Lung (tissue), 12 donors: ENCODE measurements around the gene P3H3. TPM values are rescaled to one million over a fixed set of nuclear protein-coding genes. Genes with fewer than 3 reads are reported as not detected.

Experiments
- ATAC-seq: fragments of 200-7000 bp; cut with Tn5 transposase; one replicate; pipeline ENCODE4 v1.9.1; 2020; ENCODE audit warnings: moderate number of reproducible peaks; ENCODE audit not compliant: insufficient read depth, low FRiP score
- DNase-seq, 3 donors: peaks; one replicate each; pipeline ENCODE4 v3.0.0-alpha.2; 2013 to 2017
- H3K27ac ChIP-seq, 2 donors: one replicate each; pipeline ENCODE4 v1.5.1; 2013; ENCODE audit warnings: mild to moderate bottlenecking in 2 of 2, moderate library complexity in 2 of 2, control low read depth in 1 of 2, inconsistent platforms in 1 of 2, low read depth in 1 of 2, low read length in 1 of 2
- H3K27me3 ChIP-seq, 3 donors: one replicate each; pipeline ENCODE4 v1.5.1; 2013; ENCODE audit warnings: low read length in 2 of 3; ENCODE audit not compliant: control insufficient read depth in 3 of 3, insufficient read depth in 3 of 3
- H3K36me3 ChIP-seq, 4 donors: one replicate each; pipeline ENCODE4 v1.5.1; 2013; ENCODE audit warnings: low read length in 4 of 4, mild to moderate bottlenecking in 1 of 4, moderate library complexity in 1 of 4; ENCODE audit not compliant: control insufficient read depth in 4 of 4, insufficient read depth in 4 of 4
- H3K4me1 ChIP-seq, 5 donors: one replicate each; pipeline ENCODE4 v1.5.1; 2013; ENCODE audit warnings: low read length in 5 of 5, mild to moderate bottlenecking in 2 of 5, moderate library complexity in 1 of 5; ENCODE audit not compliant: control insufficient read depth in 5 of 5, insufficient read depth in 5 of 5
- H3K4me3 ChIP-seq: one replicate; pipeline ENCODE4 v1.5.1; 2013; ENCODE audit warnings: mild to moderate bottlenecking, control low read depth, moderate library complexity
- H3K9ac ChIP-seq, 2 donors: one replicate each; pipeline ENCODE4 v1.5.1; 2013; ENCODE audit warnings: low read length in 2 of 2, control low read depth in 1 of 2; ENCODE audit not compliant: insufficient read depth in 1 of 2
- H3K9me3 ChIP-seq, 4 donors: one replicate each; pipeline ENCODE4 v1.5.1; 2013; ENCODE audit warnings: low read length in 3 of 4, mild to moderate bottlenecking in 1 of 4, moderate library complexity in 1 of 4; ENCODE audit not compliant: control insufficient read depth in 4 of 4, insufficient read depth in 3 of 4
- CTCF ChIP-seq: IDR thresholded peaks from 2 replicates; pipeline ENCODE4 v1.5.1; 2012; ENCODE audit warnings: mild to moderate bottlenecking; ENCODE audit errors: control extremely low read depth, extremely low read depth
- WGBS, 2 donors: extraction: QIAGEN DNeasy Blood & Tissue Kit; methylation state at CpG; one replicate each; pipeline ENCODE4 v1.1.7; 2013; 5-methylcytosine and 5-hydroxymethylcytosine counted together
- polyA plus RNA-seq, 2 donors: library from polyadenylated mRNA; stranded (reverse); fragments of 200-250 nt; gene quantifications; one replicate each; pipeline ENCODE4 v1.2.1, GENCODE V29; 2013
- total RNA-seq, 2 donors: library from RNA; depleted of rRNA in 1 of 2; stranded (reverse); fragments of >200 nt in 1 of 2; gene quantifications; one replicate each; pipeline ENCODE4 v1.2.1, GENCODE V29; 2014 to 2021
- donor health status: control.
- donor health status: control.
- donor health status: Bipolar disorder and iron deficiency.
- donor health status: healthy.
- donor health status: DM: yes; HTN: yes; CAD: no.

The P3H3 gene
- total and polyA plus RNA-seq, 4 donors: 9.3 to 23.3 (median 14.2) TPM

DNA sequence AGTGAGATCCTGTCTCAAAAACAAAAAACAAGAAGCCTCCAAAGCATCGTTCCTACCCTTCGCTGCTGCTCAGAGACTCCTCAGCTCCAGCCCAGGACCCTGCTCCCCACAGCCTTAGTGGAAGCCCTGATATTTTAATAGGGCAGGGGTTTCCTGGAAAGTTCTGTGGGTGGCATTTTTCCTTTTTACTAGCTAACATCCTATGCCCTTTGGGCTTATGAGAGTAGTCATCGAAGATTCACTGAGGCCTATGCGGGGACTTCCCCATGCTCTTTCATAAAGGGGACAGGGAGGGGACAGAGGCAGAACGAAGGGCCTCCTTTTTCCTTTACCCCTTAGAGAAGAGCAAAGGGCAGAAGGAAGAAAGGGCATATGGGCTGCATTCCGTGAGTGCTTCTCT lies 47.6 kb upstream of the P3H3 start:
- DNase-seq (no peak), ATAC-seq (no peak)
- WGBS, 2 donors: 93 to 100% methylated on average over 6 of the region's 6 CpGs
- Histone ChIP-seq H3K9me3 (no peaks in the 10 kb centered on the region), H3K4me3 (no peak overlapping the region), H3K9ac (no peak overlapping the region), H3K4me1 (peaks cover 0 to 15% (median 2%) of the 10 kb centered on the region in 5 donors), H3K36me3 (no peaks in the 10 kb centered on the region), H3K27me3 (no peaks in the 10 kb centered on the region), H3K27ac (no peak overlapping the region)
- no peak for TF ChIP-seq CTCF

- 88 to 93% methylated on average over 6 of the region's 6 CpGs for WGBS, 2 donors
- no peak overlapping the region for H3K4me3 ChIP-seq
- H3K36me3 ChIP-seq: no peaks in the 10 kb centered on the region
- H3K27me3 ChIP-seq: no peaks in the 10 kb centered on the region
- no peak overlapping the region for H3K9ac ChIP-seq
- H3K9me3 ChIP-seq: no peaks in the 10 kb centered on the region
- no peak overlapping the region for H3K27ac ChIP-seq
- H3K4me1 ChIP-seq: peaks cover 0 to 20% (median 2%) of the 10 kb centered on the region in 5 donors
- no peak for ATAC-seq
- DNase-seq: no peak
- TF ChIP-seq CTCF: no peak
Observed at GRCh38 chr12:6782119-6782518, 46.1 kb upstream of the P3H3 start.

DNA sequence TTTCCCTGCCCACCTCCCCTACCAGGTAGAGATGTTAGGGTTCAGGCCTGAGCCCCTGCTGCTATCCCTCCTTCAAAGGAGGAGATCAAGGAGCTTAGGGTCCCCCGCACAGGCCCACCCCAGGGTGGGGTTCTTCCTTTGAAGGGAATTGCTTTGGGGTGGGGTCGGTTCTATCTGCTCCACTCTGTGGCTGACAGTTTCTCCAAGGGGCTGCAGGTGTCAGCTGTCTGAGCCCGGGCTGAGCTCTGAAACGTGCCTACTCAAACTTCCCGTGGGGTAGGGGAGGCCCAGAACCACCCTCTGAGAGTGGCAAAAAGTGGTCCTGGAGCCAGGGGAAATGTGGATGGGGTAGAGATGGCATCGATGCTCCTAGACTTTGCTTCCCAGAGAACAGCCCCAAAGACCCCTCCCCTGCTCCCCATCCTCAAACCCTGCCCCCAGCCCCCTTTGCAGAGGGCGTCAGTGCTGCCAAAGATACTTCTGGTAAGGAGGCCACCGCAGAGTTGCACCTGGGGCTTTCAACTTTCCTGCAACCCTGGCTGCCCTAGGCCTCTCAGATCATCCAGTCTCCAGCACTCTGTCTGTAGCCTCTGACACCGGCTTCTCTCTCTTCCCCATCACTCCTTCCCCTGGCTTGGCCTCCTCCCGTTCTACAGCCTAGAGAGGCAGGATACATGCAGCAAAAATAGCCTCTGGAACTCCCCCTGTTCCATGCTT lies 45.2 kb upstream of the P3H3 start:
- Histone ChIP-seq H3K36me3 (no peaks in the 10 kb centered on the region), H3K9me3 (no peaks in the 10 kb centered on the region), H3K9ac (peak overlapping the region in 1 of 2 donors; percentile 11), H3K4me3 (no peak overlapping the region), H3K27me3 (no peaks in the 10 kb centered on the region), H3K4me1 (peaks cover 0 to 21% (median 4%) of the 10 kb centered on the region in 5 donors), H3K27ac (no peak overlapping the region)
- TF ChIP-seq CTCF: no peak
- ATAC-seq (no peak), DNase-seq (no peak)
- WGBS, 2 donors: 72 to 82% methylated on average over 10 of the region's 10 CpGs

- ATAC-seq (no peak), DNase-seq (no peak)
- no peak for TF ChIP-seq CTCF
- peaks cover 0 to 16% (median 7%) of the 10 kb centered on the region in 5 donors for H3K4me1 ChIP-seq
- no peak overlapping the region for H3K27ac ChIP-seq
- WGBS, 2 donors: 89% methylated on average over 9 of the region's 9 CpGs
- H3K9ac ChIP-seq: no peak overlapping the region
- H3K4me3 ChIP-seq: no peak overlapping the region
- H3K9me3 ChIP-seq: no peaks in the 10 kb centered on the region
- no peaks in the 10 kb centered on the region for H3K27me3 ChIP-seq
- H3K36me3 ChIP-seq: no peaks in the 10 kb centered on the region
Observed at GRCh38 chr12:6783828-6784227, 44.4 kb upstream of the P3H3 start.
